KMS-11 (cell line): ENCODE results near the gene OGDH.

ENCODE experiments used
- H2AFZ ChIP-seq: fragments of 200-600 bp; sonication (generic); 2 replicates; pipeline ENCODE4 v1.6.1; 2016; ENCODE audit warnings: antibody characterized with exemption, mixed run types, low read depth
- H3K27ac ChIP-seq: fragments of 200-600 bp; sonication (generic); 2 replicates; pipeline ENCODE4 v1.6.1; 2016; ENCODE audit warnings: mild to moderate bottlenecking, mixed run types
- H3K27me3 ChIP-seq: fragments of 200-600 bp; sonication (generic); 2 replicates; pipeline ENCODE4 v1.6.1; 2017; ENCODE audit warnings: mild to moderate bottlenecking, low read depth, mixed run types, moderate library complexity; ENCODE audit not compliant: insufficient read depth
- H3K36me3 ChIP-seq: fragments of 200-600 bp; sonication (generic); 2 replicates; pipeline ENCODE4 v1.6.1; 2017; ENCODE audit warnings: mild to moderate bottlenecking, mixed run types; ENCODE audit not compliant: insufficient read depth
- H3K4me1 ChIP-seq: fragments of 200-600 bp; sonication (generic); 2 replicates; pipeline ENCODE4 v1.6.1; 2016; ENCODE audit warnings: mild to moderate bottlenecking, low read depth, mixed run types; ENCODE audit not compliant: poor library complexity, severe bottlenecking
- H3K4me2 ChIP-seq: fragments of 200-600 bp; sonication (generic); 2 replicates; pipeline ENCODE4 v1.7.0; 2016; ENCODE audit warnings: mild to moderate bottlenecking, mixed run types
- H3K4me3 ChIP-seq: fragments of 200-600 bp; sonication (generic); IDR thresholded peaks from 2 replicates; pipeline ENCODE4 v1.6.1; 2017; ENCODE audit warnings: low read depth, low read length, mixed read lengths; ENCODE audit not compliant: insufficient read depth
- H3K79me2 ChIP-seq: fragments of 200-600 bp; sonication (generic); 2 replicates; pipeline ENCODE4 v1.6.1; 2016; ENCODE audit warnings: low read depth, mixed run types; ENCODE audit not compliant: insufficient read depth
- H3K9ac ChIP-seq: fragments of 200-600 bp; sonication (generic); 2 replicates; pipeline ENCODE4 v1.6.1; 2016; ENCODE audit warnings: mild to moderate bottlenecking, mixed run types
- H4K20me1 ChIP-seq: fragments of 200-600 bp; sonication (generic); 2 replicates; pipeline ENCODE4 v1.6.1; 2016; ENCODE audit warnings: mild to moderate bottlenecking, mixed run types; ENCODE audit not compliant: insufficient read depth
- TF ChIP-seq, protein P1 (sequence below): fragments of 200-600 bp; sonication (generic); conservative IDR thresholded peaks from 2 replicates; pipeline ENCODE4 v1.6.1; 2017; ENCODE audit warnings: low read depth, mild to moderate bottlenecking, antibody characterized with exemption, low read length, moderate library complexity, mixed read lengths

OGDH gene

DNA sequence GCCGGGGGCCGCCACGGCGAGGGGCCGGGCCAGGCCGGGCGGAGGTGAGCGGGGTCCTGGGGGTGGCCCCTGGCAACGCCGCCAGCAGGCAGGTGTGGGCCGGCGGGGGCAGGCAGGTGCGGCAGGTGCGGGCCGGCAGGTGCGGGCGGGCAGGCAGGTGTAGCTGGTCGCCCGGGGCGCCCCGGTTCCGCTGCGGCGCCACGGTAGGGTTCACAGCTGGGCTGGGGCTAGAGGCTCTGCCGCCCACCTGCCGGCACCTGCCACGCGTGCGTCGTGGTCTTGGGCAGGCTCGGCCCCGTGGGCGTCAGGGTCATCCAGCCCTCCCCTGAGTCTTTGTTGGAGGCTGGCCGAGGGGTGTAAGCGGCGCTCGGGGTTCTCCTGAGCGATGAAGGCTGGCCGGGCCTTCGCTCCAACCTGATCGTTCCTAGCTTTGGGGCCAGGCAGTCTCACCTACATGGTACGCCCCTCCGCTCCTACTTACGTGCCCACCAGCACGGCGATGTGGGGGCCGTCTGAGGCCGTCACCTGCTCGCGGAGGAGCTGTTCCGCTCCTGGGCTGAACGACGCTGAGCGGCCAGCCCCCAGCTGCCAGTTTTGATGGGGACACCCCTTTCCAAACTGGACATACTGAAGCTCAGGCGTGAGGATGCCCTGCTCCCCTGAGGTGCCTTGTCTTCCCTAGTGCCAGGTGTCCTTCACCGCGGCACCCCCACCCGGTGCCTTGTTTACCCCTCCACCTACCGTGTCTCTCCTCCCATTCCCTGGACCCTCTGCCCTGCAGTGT, 142.7 kb downstream of the OGDH start:
- Histone ChIP-seq H3K4me1 (peaks cover 52% of the 10 kb centered on the region), H3K9ac (peak overlapping the region; percentile 60), H3K4me3 (no peak overlapping the region), H3K27me3 (no peaks in the 10 kb centered on the region), H4K20me1 (peaks cover under 1% of the 10 kb centered on the region; the same call in 1 of the 2 replicates), H2AFZ (no peak overlapping the region), H3K4me2 (peak overlapping the region; percentile 95), H3K27ac (peak overlapping the region; percentile 91), H3K36me3 (no peaks in the 10 kb centered on the region), H3K79me2 (peaks cover 46% of the 10 kb centered on the region)
- TF ChIP-seq, protein P1, sequence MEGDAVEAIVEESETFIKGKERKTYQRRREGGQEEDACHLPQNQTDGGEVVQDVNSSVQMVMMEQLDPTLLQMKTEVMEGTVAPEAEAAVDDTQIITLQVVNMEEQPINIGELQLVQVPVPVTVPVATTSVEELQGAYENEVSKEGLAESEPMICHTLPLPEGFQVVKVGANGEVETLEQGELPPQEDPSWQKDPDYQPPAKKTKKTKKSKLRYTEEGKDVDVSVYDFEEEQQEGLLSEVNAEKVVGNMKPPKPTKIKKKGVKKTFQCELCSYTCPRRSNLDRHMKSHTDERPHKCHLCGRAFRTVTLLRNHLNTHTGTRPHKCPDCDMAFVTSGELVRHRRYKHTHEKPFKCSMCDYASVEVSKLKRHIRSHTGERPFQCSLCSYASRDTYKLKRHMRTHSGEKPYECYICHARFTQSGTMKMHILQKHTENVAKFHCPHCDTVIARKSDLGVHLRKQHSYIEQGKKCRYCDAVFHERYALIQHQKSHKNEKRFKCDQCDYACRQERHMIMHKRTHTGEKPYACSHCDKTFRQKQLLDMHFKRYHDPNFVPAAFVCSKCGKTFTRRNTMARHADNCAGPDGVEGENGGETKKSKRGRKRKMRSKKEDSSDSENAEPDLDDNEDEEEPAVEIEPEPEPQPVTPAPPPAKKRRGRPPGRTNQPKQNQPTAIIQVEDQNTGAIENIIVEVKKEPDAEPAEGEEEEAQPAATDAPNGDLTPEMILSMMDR: no peak

- Histone ChIP-seq H3K27me3 (no peaks in the 10 kb centered on the region), H3K4me2 (peak overlapping the region; percentile 95), H3K27ac (peak overlapping the region; percentile 91), H3K4me1 (peaks cover 59% of the 10 kb centered on the region), H3K36me3 (no peaks in the 10 kb centered on the region), H4K20me1 (peaks cover 2% of the 10 kb centered on the region; the same call in 1 of the 2 replicates), H3K79me2 (peaks cover 54% of the 10 kb centered on the region), H3K4me3 (no peak overlapping the region), H3K9ac (peak overlapping the region; percentile 60), H2AFZ (no peak overlapping the region)
- TF ChIP-seq, protein P1: no peak
Measured at GRCh38 chr7:44749992-44750391, 143.6 kb downstream of the OGDH start.

GRCh38 chr7:44750424-44750823, 144.0 kb downstream of the OGDH start:
- Histone ChIP-seq H3K4me2 (peak overlapping the region; percentile 95), H3K36me3 (no peaks in the 10 kb centered on the region), H3K27ac (peak overlapping the region; percentile 91), H3K4me1 (peaks cover 63% of the 10 kb centered on the region), H3K4me3 (no peak overlapping the region), H3K27me3 (no peaks in the 10 kb centered on the region), H3K79me2 (peaks cover 59% of the 10 kb centered on the region), H2AFZ (no peak overlapping the region), H3K9ac (peak overlapping the region; percentile 60), H4K20me1 (peaks cover 2% of the 10 kb centered on the region; the same call in 1 of the 2 replicates)
- TF ChIP-seq, protein P1: no peak

- peak overlapping the region; percentile 91 for H3K27ac ChIP-seq
- TF ChIP-seq, protein P1: no peak
- no peak overlapping the region for H3K4me3 ChIP-seq
- peaks cover 65% of the 10 kb centered on the region for H3K79me2 ChIP-seq
- H3K36me3 ChIP-seq: no peaks in the 10 kb centered on the region
- H3K27me3 ChIP-seq: no peaks in the 10 kb centered on the region
- peaks cover 68% of the 10 kb centered on the region for H3K4me1 ChIP-seq
- peak overlapping the region; percentile 95 for H3K4me2 ChIP-seq
- peak overlapping the region; percentile 60 for H3K9ac ChIP-seq
- H2AFZ ChIP-seq: no peak overlapping the region
- H4K20me1 ChIP-seq: peaks cover 2% of the 10 kb centered on the region; the same call in 1 of the 2 replicates
Measured at GRCh38 chr7:44750921-44751571, 144.6 kb downstream of the OGDH start.
